Inflammatory macrophage (primary cell): ENCODE results near the gene NOD1.
A peak's percentile ranks its signal among the peaks of the same experiment; 100 is the strongest.
"Not testable (repeated sequence)": the region's sequence is repeated elsewhere in the genome, so short reads cannot be mapped to it uniquely, and the experiment has no call there.

Experiments used
- DNase-seq, 2 donors: peaks; one replicate each; pipeline ENCODE4 v3.0.0-alpha.2; 2020 to 2022

NOD1 gene

DNA sequence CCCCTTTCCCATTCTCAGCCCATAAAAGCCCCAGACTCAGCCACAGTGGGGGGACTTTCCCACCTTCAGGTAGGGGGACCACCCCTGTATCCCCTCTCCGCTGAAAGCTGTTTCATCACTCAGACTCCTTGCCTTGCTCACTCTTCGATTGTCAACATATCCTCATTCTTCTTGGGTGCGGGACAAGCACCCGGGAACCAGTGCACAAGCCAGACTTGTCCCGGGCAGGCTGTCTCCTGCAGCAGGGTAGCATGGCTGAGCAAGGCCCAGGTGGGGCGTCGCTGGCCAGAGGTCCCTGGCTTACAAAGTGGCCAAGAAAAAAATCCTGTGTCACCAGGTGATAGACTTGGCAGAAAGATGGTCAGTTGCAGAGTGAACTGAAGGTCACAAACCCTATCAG, 64.7 kb downstream of the NOD1 start:
- no peak for DNase-seq

DNA sequence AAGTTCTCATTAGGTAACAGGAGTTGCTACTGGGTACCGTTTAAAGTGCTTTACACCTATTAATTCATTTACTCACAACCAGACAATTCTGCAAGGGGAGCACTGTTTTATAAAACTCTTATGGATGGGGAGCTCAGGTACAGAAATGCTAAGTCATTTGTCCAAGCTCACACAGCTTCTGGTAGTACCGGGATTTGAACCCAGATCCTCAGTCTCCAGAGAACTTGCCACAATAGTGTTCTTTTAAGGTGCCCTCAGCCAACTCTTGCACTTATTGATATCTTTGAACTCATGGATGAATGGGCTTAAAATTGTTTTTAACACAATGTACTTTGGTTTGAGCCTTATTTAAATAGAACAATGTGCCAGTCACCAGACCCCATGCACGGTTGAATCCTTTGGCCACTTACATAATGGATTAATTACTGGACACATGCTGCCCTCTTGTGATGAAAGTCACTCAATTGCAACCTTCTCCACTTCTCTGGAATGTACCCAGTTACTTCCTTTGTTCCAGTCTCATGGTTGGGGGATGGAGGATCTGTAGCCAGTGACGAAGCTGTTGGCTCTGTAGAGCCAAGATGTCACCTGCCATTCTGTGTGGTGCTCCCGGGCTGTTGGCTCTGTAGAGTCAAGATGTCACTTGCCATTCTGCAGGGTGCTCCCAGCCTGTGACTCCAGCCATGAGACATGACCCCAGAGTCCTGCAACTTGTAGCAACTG, 65.6 kb downstream of the NOD1 start:
- DNase-seq, result peak; percentile 53 to 76

DNA sequence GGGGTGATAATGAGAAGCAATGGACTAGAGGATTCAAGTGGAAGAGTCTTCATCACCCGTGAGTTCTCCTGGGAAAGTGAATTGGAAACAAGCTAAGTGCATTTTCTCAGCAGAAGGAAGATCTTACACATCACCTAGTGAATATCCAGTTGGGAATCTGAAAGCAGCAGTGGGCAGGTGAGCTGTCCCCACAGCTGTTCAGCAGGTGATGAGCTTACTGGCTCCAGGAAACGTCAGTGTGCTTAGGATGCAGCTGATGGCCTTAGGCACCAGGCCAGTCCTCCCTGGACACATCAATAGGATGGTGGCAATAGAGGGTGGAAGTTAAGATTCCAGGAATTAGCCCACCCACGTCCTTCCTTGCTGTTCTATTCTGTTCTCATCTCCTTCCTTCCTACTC, 66.7 kb downstream of the NOD1 start:
- DNase-seq, result no peak

DNA sequence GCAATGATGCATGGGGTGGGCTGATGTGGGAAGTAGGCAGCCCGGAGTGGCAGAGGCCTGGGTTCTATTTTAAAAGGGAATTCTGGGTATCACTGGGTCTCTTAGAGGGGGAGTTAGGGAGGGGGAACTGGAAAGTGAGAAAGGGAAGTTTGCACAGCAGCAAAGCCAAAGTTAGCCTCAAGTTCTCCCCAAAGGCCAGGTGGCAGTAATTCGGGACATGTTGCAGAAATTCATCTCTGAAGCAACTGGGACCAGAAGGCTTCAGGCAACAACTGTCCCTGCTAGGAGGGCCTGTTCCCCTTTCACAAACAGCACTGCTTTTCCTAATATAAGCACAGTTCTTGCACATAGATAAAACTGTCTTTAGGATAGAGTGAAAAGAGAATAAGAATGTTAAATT, 67.4 kb downstream of the NOD1 start:
- peak in 1 of 2 donors; percentile 20 for DNase-seq

GRCh38 chr7:30406664-30407425, 71.7 kb downstream of the NOD1 start:
- no peak for DNase-seq

DNA sequence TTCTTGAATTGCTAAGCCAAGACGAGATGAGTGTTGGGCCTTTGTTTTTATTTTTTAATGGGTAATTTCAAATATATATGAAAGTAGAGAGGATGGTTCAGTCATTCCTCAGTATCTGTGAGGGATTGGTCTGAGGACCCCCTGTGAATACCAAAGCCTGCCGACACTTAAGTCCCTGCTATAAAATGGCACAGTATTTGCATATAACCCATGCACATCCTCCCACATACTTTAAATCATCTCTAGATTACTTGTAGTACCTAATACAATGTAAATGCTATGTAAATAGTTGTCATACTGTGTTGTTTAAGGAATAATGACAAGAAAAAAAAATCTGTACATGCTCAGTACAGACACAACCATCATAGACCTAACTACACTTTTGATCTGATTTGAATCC, 73.4 kb downstream of the NOD1 start:
- no peak for DNase-seq

DNA sequence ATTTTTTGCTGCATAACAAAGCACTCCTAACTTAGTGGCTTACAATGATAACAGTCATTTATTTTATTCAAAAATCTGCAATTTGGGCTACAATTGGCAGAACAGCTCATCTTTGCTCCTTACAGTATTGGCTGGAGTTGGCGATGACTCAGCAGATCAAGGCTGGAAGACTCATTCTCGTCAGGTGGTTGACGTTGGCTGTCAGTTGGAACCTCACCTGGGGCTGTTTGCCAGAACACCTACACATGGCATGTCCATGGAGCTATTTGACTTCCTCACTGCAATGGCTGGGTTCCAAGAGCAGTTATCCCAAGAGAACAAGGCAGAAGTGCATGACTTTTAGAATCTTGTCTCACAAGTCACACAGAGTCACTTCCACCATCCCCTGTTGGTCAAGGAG, 75.1 kb downstream of the NOD1 start:
- DNase-seq, result no peak

GRCh38 chr7:30396389-30396788, 82.2 kb downstream of the NOD1 start:
- DNase-seq, result no peak

DNA sequence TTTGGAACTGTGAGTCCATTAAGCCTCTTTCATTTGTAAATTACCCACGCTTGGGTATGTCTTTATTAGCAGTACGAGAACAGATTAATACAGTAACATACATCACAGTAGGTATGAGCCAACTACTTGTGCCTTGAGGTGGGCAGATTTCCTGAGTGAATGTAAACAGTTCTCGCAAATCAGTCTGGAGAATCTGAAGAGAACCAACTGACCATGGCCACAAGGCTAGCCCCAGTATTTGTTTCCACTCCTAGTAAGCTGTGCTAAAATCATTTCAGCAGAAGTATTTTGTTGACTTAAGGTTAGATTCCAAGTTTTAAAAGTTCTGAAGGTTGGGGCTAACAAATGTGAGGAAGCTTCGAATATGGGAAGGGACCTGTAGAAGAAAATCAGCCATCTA, 82.9 kb downstream of the NOD1 start:
- DNase-seq, result no peak

GRCh38 chr7:30391806-30392205, 86.8 kb downstream of the NOD1 start:
- DNase-seq, result no peak

DNA sequence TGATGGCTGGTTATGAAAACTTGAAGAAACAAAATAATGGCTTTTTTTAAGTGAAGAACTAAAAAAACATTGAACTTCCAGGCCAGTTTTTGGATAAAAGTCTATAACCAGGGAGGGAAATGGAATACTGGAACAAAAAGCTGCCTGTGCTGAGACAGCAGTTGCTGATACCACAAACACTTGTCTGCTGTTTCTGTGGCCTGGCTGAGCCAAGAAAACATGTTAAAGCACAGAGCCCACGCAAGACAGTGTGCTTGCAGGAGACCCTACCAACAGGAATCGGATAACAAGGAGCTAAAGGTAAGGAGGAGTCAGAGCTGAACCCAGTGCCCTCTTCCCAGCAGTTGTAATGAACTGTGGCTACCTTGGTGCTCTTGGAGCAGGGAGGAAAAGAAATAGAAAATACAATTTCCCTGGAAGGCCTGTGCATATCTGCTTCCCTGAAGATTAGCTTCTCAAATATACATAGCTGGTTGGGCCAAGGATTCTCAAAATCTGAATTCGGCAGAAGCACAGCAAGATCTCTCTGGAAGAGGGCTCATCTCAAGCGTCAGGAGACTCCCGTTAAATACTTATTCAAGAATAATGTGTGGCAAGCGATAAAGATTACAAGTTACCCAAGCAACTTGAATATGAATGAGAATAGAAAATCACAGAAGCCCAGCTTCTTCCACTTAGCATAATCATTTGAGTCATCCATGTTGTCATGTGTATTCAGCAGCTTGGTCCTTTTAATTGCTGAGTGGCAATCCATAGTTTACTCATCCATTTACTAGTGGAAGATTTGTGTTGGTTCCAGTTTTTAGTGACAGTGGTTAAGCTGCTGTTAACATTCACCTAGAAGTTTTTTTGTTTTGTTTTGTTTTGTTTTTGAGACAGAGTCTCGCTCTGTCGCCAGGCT, 87.6 kb downstream of the NOD1 start:
- DNase-seq, result no peak

DNA sequence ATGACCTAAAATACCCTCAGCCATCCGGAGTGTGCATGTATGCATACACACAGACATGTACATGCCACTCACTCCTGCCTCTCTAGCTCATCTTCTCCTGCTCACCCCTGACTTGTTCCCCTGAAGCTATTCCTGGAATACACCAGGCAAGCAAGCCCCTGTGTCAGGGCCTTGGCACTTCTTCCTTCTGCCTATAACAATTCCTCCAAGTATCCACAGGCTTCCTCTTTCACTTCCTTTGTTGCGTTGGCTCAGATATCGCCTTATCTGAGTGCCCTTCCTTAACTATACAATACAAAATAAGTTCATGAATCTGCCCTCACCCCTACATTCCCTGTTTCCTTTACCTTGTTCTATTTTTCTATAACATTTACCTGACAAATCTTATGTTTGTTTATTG, 88.8 kb downstream of the NOD1 start:
- DNase-seq, result peak; percentile 10 to 31

DNA sequence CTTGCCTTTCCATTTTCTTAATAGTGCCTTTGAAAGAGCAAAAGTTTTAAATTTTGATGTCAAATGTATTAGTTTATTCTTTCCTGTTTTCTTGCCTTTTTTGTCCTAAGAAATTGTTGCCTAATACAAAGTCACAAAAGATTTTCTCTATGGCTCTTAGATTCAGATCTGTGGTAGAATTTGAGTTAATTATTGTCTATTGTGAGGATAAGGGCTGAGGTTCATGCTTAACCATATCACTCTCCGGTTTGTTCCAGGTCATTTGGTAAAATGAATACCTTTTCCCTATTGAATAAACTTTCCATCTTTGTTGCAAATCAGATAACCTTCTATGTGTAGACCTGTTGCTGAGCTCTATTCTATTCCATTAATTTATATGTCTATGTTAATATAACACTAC, 96.0 kb downstream of the NOD1 start:
- no peak for DNase-seq

DNA sequence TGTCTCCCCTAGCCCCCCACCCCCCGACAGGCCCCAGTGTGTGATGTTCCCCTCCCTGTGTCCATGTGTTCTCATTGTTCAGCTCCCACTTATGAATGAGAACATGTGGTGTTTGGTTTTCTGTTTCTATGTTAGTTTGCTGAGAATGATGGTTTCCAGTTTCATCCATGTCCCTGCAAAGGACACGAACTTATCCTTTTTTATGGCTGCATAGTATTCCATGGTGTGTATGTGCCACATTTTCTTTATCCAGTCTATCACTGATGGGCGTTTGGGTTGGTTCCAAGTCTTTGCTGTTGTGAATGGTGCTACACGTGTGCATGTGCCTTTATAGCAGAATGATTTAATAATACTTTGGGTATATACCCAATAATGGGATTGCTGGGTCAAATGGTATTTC, 97.8 kb downstream of the NOD1 start:
- not testable (repeated sequence) for DNase-seq

GRCh38 chr7:30380294-30380693, 98.3 kb downstream of the NOD1 start:
- DNase-seq, result no peak

DNA sequence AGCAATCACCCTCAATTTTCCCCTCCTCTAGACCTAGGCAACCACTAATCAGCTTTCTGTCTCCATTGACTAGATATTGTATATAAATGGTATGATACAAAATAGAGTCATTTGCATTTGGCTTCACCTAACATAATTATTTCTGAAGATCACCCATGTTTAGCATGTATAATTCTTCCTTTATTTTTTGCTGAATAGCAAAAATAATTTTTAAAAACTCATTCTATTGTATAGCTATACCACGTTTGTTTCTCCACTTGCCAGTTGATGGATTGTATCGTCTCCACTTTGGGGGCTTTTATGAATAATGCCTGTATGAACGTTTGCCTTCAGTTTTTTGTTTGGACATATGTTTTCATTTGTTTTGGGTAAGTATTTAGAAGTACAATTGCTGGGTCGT, 98.8 kb downstream of the NOD1 start:
- no peak for DNase-seq

- DNase-seq, result no peak
These were observed 99.5 kb downstream of the NOD1 start for GRCh38 chr7:30379131-30379530.

DNA sequence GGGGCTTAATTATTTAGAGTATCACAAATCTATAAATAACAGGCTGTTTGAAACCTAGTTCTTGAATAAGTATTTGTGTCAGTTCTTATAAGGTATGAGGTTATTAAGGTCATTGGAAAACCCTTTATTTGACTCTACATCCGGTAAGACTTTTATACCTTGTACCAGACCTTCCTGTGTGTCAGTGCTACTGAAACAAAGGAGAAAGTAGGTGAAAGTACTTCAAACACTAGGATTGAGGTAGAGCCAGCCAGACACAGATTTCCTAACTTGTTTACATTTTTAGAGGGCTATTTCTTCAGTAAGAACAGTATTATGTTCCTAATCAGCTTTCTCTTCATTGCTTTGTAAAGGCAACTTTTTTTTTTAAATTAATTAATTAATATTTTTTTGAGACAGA, 100.3 kb downstream of the NOD1 start:
- no peak for DNase-seq
